Kidney (tissue), 14 donors: ENCODE data around the gene THPO. TPM values are rescaled to one million over a fixed set of nuclear protein-coding genes. Genes with fewer than 3 reads are reported as not detected.
A peak's percentile ranks its signal among the peaks of the same experiment; 100 is the strongest.

ENCODE experiments used
- DNase-seq, 5 donors: peaks; one replicate each; pipeline ENCODE4 v3.0.0-alpha.2; 2013 to 2020
- FAIRE-seq: peaks from 2 replicates; lab custom pipeline; 2012; peaks lifted over from hg19 to GRCh38; lab: Jason Lieb, UNC
- H3K27ac ChIP-seq, 2 donors: one replicate each; pipeline ENCODE4 v1.7.0; 2013; ENCODE audit warnings: low read depth in 2 of 2, low read length in 2 of 2, inconsistent platforms in 1 of 2
- H3K27me3 ChIP-seq: one replicate; pipeline ENCODE4 v1.7.1; 2013; ENCODE audit warnings: low read length, inconsistent platforms; ENCODE audit not compliant: control insufficient read depth, insufficient read depth
- H3K36me3 ChIP-seq, 3 donors: one replicate each; pipeline versions ENCODE4 v1.7.0 to v1.7.1; 2013; ENCODE audit warnings: low read length in 3 of 3, control low read depth in 1 of 3, inconsistent platforms in 1 of 3; ENCODE audit not compliant: insufficient read depth in 3 of 3, control insufficient read depth in 2 of 3
- H3K4me1 ChIP-seq, 3 donors: one replicate each; pipeline versions ENCODE4 v1.7.0 to v1.7.1; 2013; ENCODE audit warnings: low read length in 3 of 3, inconsistent platforms in 1 of 3, low read depth in 1 of 3; ENCODE audit not compliant: control insufficient read depth in 2 of 3, insufficient read depth in 2 of 3
- H3K4me3 ChIP-seq, 3 donors: one replicate each; pipeline versions ENCODE4 v1.7.0 to v1.8.1; 2013; ENCODE audit warnings: low read length in 3 of 3, control low read depth in 1 of 3, inconsistent platforms in 1 of 3
- H3K9ac ChIP-seq, 3 donors: one replicate each; pipeline versions ENCODE4 v1.7.0 to v1.7.1; 2013; ENCODE audit warnings: low read length in 3 of 3, control low read depth in 1 of 3, inconsistent platforms in 1 of 3
- H3K9me3 ChIP-seq, 3 donors: one replicate each; pipeline versions ENCODE4 v1.7.0 to v1.7.1; 2013; ENCODE audit warnings: low read length in 3 of 3, control low read depth in 1 of 3, inconsistent platforms in 1 of 3; ENCODE audit not compliant: control insufficient read depth in 2 of 3, insufficient read depth in 1 of 3
- CTCF ChIP-seq: IDR thresholded peaks from 3 replicates; pipeline ENCODE4 v1.5.1; 2012; ENCODE audit warnings: mild to moderate bottlenecking, moderate library complexity, borderline replicate concordance; ENCODE audit not compliant: insufficient read depth; ENCODE audit errors: extremely low read depth
- intact Hi-C: fragments of 100-400 bp; cut with DNase I; formaldehyde crosslinking; loops from one replicate; pipeline ENCODE4 v1.11.1; 2022
- polyA plus RNA-seq: library from polyadenylated mRNA; stranded (reverse); fragments of 350-450 nt; fragmentation: Illumina TruSeq; extraction: RNeasy Lipid Tissue Mini Kit (QIAGEN cat#74804); gene quantifications from one replicate; pipeline ENCODE4 v1.2.3, GENCODE V29; 2014; ENCODE audit warnings: low read depth, low replicate concordance; ENCODE audit not compliant: insufficient read depth
- total RNA-seq: library from RNA; stranded (reverse); fragmentation: NEBNext Ultra II Directional; extraction: Animal tissue kit (Norgen Biotek cat#: 25700); gene quantifications from one replicate; pipeline ENCODE4 v1.2.1, GENCODE V29; 2021
- donor health status: control.
- donor health status: control.
- donor health status: control.
- donor health status: control.
- donor health status: control.
- donor health status: DM: yes; HTN: yes; CAD: no.
- donor health status: Normal renal cell carcinoma (clear cell type).

The THPO gene
- total and polyA plus RNA-seq, 2 donors from 2014 or later = 0.85 to 5.7 TPM

GRCh38 chr3:184325269-184325668, 52.7 kb downstream of the THPO start:
- Histone ChIP-seq H3K9ac (no peak overlapping the region), H3K27me3 (no peaks in the 10 kb centered on the region), H3K27ac (no peak overlapping the region), H3K4me1 (peaks cover 0 to 1% (median 0%) of the 10 kb centered on the region in 3 donors), H3K9me3 (no peaks in the 10 kb centered on the region), H3K4me3 (no peak overlapping the region), H3K36me3 (peaks cover 5 to 95% (median 81%) of the 10 kb centered on the region in 3 donors)
- no peak for TF ChIP-seq CTCF
- intact Hi-C loops = no loop called here
- DNase-seq (no peak), FAIRE-seq (no peak)

DNA sequence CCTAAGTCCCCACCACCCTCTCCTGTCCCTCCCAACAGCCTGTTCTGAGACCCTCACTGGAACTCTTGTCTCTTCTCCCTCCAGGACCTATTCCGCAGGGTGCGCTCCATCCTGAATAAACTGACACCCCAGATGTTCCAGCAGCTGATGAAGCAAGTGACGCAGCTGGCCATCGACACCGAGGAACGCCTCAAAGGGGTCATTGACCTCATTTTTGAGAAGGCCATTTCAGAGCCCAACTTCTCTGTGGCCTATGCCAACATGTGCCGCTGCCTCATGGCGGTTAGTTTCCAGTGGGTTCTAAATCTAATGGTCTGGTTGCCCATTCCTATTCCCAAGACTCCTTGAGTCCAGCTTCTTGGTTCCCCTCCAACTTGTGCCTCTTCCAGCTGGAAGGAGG, 54.3 kb downstream of the THPO start:
- H3K4me3 ChIP-seq = no peak overlapping the region
- H3K4me1 ChIP-seq = peaks cover 0 to 13% (median 10%) of the 10 kb centered on the region in 3 donors
- TF ChIP-seq CTCF = no peak
- intact Hi-C loops = no loop called here
- H3K9ac ChIP-seq = no peak overlapping the region
- H3K27me3 ChIP-seq = no peaks in the 10 kb centered on the region
- H3K27ac ChIP-seq = no peak overlapping the region
- H3K9me3 ChIP-seq = no peaks in the 10 kb centered on the region
- H3K36me3 ChIP-seq = peaks cover 5 to 82% (median 75%) of the 10 kb centered on the region in 3 donors
- FAIRE-seq (no peak), DNase-seq (peak in 1 of 5 donors; percentile 39)

DNA sequence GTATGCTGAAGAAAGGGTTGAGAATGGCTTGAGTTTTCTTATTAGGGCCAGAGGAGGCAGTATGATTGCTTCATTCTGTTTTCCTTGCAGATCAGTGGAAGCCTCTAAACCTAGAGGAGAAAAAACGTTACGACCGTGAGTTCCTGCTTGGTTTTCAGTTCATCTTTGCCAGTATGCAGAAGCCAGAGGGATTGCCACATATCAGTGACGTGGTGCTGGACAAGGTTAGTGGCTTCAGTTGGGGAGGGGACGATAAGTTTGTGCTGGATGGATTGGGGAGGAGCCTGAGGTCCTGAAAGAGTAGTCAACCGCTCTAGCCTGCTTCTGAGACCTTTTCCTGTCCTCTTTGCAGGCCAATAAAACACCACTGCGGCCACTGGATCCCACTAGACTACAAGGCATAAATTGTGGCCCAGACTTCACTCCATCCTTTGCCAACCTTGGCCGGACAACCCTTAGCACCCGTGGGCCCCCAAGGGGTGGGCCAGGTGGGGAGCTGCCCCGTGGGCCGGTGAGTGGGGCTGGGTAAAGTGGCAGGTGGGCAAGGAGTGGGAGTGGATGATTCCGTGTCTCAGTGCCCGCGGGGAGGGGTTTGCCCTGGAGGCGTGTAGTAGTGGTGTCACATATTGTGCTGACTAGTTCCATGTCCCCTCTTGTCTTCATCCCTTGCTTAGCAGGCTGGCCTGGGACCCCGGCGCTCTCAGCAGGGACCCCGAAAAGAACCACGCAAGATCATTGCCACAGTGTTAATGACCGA, 55.1 kb downstream of the THPO start:
- no peak for FAIRE-seq
- Histone ChIP-seq H3K27me3 (no peaks in the 10 kb centered on the region), H3K9me3 (no peaks in the 10 kb centered on the region), H3K4me3 (no peak overlapping the region), H3K36me3 (peaks cover 5 to 75% (median 69%) of the 10 kb centered on the region in 3 donors), H3K27ac (no peak overlapping the region), H3K9ac (no peak overlapping the region), H3K4me1 (peaks cover 0 to 13% (median 11%) of the 10 kb centered on the region in 3 donors)
- TF ChIP-seq CTCF = no peak
- intact Hi-C loops = no loop called here
- peak in 1 of 5 donors; percentile 70 for DNase-seq

Other genes starting within 250 kb of the THPO start
- gene EIF2B5, start 242.8 kb downstream of the THPO start, total RNA-seq = 36.9 TPM
- gene EIF2B5, start 242.8 kb downstream of the THPO start, polyA plus RNA-seq = 37.0 TPM
- gene DVL3, start 222.8 kb downstream of the THPO start, total RNA-seq = 57.4 TPM
- gene DVL3, start 222.8 kb downstream of the THPO start, polyA plus RNA-seq = 30.3 TPM
- gene AP2M1, start 203.4 kb downstream of the THPO start, total RNA-seq = 329 TPM
- 353 TPM for gene AP2M1, start 203.4 kb downstream of the THPO start, polyA plus RNA-seq
- 69.0 TPM for gene ABCF3, start 192.0 kb downstream of the THPO start, total RNA-seq
- 49.1 TPM for gene ABCF3, start 192.0 kb downstream of the THPO start, polyA plus RNA-seq
- 0.25 TPM for gene VWA5B2, start 148.6 kb downstream of the THPO start, total RNA-seq
- gene VWA5B2, start 148.6 kb downstream of the THPO start, polyA plus RNA-seq = 0.11 TPM
- gene ALG3, start 129.2 kb downstream of the THPO start, total RNA-seq = 33.6 TPM
- 39.8 TPM for gene ALG3, start 129.2 kb downstream of the THPO start, polyA plus RNA-seq
- gene EEF1AKMT4, start 128.5 kb downstream of the THPO start, total RNA-seq = 2.8 TPM
- gene EEF1AKMT4, start 128.5 kb downstream of the THPO start, polyA plus RNA-seq = 6.1 TPM
- 0.31 TPM for gene CAMK2N2, start 116.7 kb downstream of the THPO start, total RNA-seq
- gene CAMK2N2, start 116.7 kb downstream of the THPO start, polyA plus RNA-seq = 0.39 TPM
- gene ECE2, start 102.2 kb downstream of the THPO start, total RNA-seq = not detected
- gene ECE2, start 102.2 kb downstream of the THPO start, polyA plus RNA-seq = not detected
- gene PSMD2, start 79.0 kb downstream of the THPO start, total RNA-seq = 149 TPM
- 104 TPM for gene PSMD2, start 79.0 kb downstream of the THPO start, polyA plus RNA-seq
- 327 TPM for gene EIF4G1, start 63.6 kb downstream of the THPO start, total RNA-seq
- gene EIF4G1, start 63.6 kb downstream of the THPO start, polyA plus RNA-seq = 118 TPM
- 20.1 TPM for gene FAM131A, start 40.6 kb downstream of the THPO start, total RNA-seq
- gene FAM131A, start 40.6 kb downstream of the THPO start, polyA plus RNA-seq = 14.0 TPM
- 10.4 TPM for gene CLCN2, start 16.6 kb downstream of the THPO start, total RNA-seq
- gene CLCN2, start 16.6 kb downstream of the THPO start, polyA plus RNA-seq = 6.4 TPM
- 82.0 TPM for gene POLR2H, start 16.5 kb downstream of the THPO start, total RNA-seq
- gene POLR2H, start 16.5 kb downstream of the THPO start, polyA plus RNA-seq = 157 TPM
- gene CHRD, start 1.8 kb upstream of the THPO start, total RNA-seq = 16.8 TPM
- 18.6 TPM for gene CHRD, start 1.8 kb upstream of the THPO start, polyA plus RNA-seq
- gene EPHB3, start 183.6 kb upstream of the THPO start, total RNA-seq = 1.4 TPM
- gene EPHB3, start 183.6 kb upstream of the THPO start, polyA plus RNA-seq = 3.8 TPM